ENCODE data around the gene NT5C1B.

GRCh38 chr2:18548621-18549020 is 40.7 kb downstream of the NT5C1B start:
- no peak for TF ChIP-seq CTCF (IDR thresholded peaks at IDR 0.05)
- no peak for TF ChIP-seq POLR2AphosphoS5 (IDR thresholded peaks at IDR 0.05)
- no peak for TF ChIP-seq POLR2A (IDR thresholded peaks at IDR 0.05)
